Thyroid gland (tissue), 4 donors: ENCODE data around the gene TNFRSF25. TPM values are rescaled to one million over a fixed set of nuclear protein-coding genes. Genes with fewer than 3 reads are reported as not detected.

Experiments
- DNase-seq, 2 donors: peaks; one replicate each; pipeline ENCODE4 v3.0.0-alpha.2; 2019
- H3K27ac ChIP-seq, 3 donors: fragments of 200-600 bp; sonication (generic); 1 replicate in 2 of 3; 2 replicates in 1 of 3; pipeline ENCODE4 v1.5.1; 2016 to 2019; ENCODE audit warnings: mild to moderate bottlenecking in 1 of 3, moderate library complexity in 1 of 3
- H3K27me3 ChIP-seq: fragments of 200-600 bp; sonication (generic); one replicate; pipeline ENCODE4 v1.5.1; 2019
- H3K36me3 ChIP-seq, 2 donors: fragments of 200-600 bp; sonication (generic); one replicate each; pipeline ENCODE4 v1.5.1; 2016 to 2019
- H3K4me1 ChIP-seq, 2 donors: fragments of 200-600 bp; sonication (generic); one replicate each; pipeline ENCODE4 v1.5.1; 2017 to 2019
- H3K4me3 ChIP-seq, 3 donors: fragments of 200-600 bp; sonication (generic); replicated peaks in 1 of 3; 1 replicate in 2 of 3; 2 replicates in 1 of 3; pipeline ENCODE4 v1.5.1; 2016; ENCODE audit warnings: mild to moderate bottlenecking in 1 of 3
- H3K9me3 ChIP-seq: fragments of 200-600 bp; sonication (generic); one replicate; pipeline ENCODE4 v1.5.1; 2017
- POLR2A ChIP-seq, 2 donors: fragments of 450-650 bp; IDR thresholded peaks; one replicate each; pipeline ENCODE4 v1.6.1; 2017; ENCODE audit warnings: antibody characterized with exemption in 2 of 2, mild to moderate bottlenecking in 2 of 2, moderate library complexity in 1 of 2
- WGBS, 2 donors: methylation state at CpG; one replicate each; pipeline ENCODE4 v1.1.5; 2017; 5-methylcytosine and 5-hydroxymethylcytosine counted together
- intact Hi-C: fragments of 100-400 bp; cut with DNase I; formaldehyde crosslinking; loops from one replicate; pipeline ENCODE4 v1.15.1; 2023
- total RNA-seq, 4 donors: library from RNA; depleted of rRNA; stranded (reverse); fragments of >200 nt; gene quantifications; one replicate each; pipeline ENCODE4 v1.2.3, GENCODE V29; 2016
- TF ChIP-seq, protein P1 (sequence below), 6 experiments: fragments of 200-600 bp in 3 of 6; fragments of 450-650 bp in 3 of 6; sonication (generic) in 3 of 6; IDR thresholded peaks; one replicate each; pipeline ENCODE4 v1.5.1; 2016 to 2019; ENCODE audit warnings: antibody characterized with exemption in 6 of 6, mild to moderate bottlenecking in 2 of 6, inconsistent platforms in 1 of 6, moderate library complexity in 1 of 6

TNFRSF25 gene
- total RNA-seq, 4 donors from 2014 or later, result 2.2 to 18.9 (median 10.7) TPM

DNA sequence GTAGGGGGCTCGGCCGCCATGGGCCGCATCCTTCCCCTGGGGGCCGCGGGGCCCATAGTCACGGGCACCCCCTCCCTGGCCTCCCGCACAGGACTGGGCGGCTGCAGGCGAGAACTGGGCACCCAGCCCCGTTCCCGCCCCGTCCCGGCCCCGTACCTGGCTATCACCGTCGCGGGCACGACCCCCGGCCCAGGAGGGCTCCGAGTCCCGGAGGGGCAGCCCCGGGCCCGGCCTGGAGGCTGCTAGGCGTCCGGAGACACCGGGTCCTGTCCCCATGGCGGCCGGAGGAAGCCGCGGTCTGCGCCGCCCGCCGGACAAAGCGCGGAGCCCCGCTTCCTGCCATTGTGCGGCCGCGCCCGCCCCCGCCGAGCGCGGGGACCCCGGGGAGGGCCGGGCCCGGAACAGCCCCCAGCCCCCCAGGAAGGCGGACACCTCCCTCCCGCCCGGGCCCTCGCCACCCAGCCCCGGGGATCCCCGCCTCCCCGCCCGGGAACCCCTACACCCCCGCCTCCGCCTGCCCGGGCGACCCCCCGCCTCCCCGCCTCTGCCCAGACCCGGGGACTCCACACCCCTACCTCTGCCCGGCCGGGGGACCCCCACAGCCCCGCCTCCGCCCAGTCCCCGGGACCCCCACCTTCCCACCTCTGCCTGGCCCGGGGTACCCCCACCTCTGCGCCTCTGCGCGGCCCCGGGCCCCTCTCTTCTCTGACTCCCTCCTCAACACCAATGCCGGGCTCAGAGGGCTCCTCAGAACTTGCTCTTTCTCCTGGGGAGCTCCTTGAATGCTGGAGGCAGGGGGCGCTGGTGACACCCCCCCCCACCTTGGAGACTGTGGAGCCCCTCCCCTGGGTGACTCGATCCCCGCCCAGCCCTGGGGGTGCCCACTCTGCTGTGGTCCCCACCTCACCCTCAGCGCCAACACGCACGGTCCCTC, 19.5 kb upstream of the TNFRSF25 start:
- 0 to 8% methylated on average over 6 to 10 of the region's 80 CpGs for WGBS, 2 donors
- Histone ChIP-seq H3K27ac (peak overlapping the region in 1 of 3 donors; percentile 50), H3K9me3 (no peaks in the 10 kb centered on the region), H3K27me3 (peaks cover 3% of the 10 kb centered on the region), H3K4me1 (peaks cover 5 to 31% of the 10 kb centered on the region in 2 donors), H3K36me3 (no peaks in the 10 kb centered on the region), H3K4me3 (peak overlapping the region in 1 of 3 donors; percentile 27)
- TF ChIP-seq, protein P1, sequence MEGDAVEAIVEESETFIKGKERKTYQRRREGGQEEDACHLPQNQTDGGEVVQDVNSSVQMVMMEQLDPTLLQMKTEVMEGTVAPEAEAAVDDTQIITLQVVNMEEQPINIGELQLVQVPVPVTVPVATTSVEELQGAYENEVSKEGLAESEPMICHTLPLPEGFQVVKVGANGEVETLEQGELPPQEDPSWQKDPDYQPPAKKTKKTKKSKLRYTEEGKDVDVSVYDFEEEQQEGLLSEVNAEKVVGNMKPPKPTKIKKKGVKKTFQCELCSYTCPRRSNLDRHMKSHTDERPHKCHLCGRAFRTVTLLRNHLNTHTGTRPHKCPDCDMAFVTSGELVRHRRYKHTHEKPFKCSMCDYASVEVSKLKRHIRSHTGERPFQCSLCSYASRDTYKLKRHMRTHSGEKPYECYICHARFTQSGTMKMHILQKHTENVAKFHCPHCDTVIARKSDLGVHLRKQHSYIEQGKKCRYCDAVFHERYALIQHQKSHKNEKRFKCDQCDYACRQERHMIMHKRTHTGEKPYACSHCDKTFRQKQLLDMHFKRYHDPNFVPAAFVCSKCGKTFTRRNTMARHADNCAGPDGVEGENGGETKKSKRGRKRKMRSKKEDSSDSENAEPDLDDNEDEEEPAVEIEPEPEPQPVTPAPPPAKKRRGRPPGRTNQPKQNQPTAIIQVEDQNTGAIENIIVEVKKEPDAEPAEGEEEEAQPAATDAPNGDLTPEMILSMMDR (IDR thresholded peaks at IDR 0.05), result no peak
- TF ChIP-seq POLR2A (IDR thresholded peaks at IDR 0.05), result no peak
- no peak for DNase-seq
- intact Hi-C loops, result loop anchor here (5.0 kb wide), 1 partner anchor 162 kb away; no protein-coding TSS in a partner anchor

- intact Hi-C loops, result loop anchor here (5.0 kb wide), 1 partner anchor 163 kb away; no protein-coding TSS in a partner anchor
- TF ChIP-seq POLR2A (IDR thresholded peaks at IDR 0.05), result no peak
- TF ChIP-seq, protein P1 (IDR thresholded peaks at IDR 0.05), result no peak
- WGBS, 2 donors, result 26 to 31% methylated on average over 8 to 13 of the region's 13 CpGs
- Histone ChIP-seq H3K36me3 (no peaks in the 10 kb centered on the region), H3K27ac (peak overlapping the region in 1 of 3 donors; percentile 50), H3K9me3 (no peaks in the 10 kb centered on the region), H3K27me3 (peaks cover 3% of the 10 kb centered on the region), H3K4me1 (peaks cover 0 to 25% of the 10 kb centered on the region in 2 donors), H3K4me3 (peak overlapping the region in 1 of 3 donors; percentile 27)
- DNase-seq, result no peak
Observed at GRCh38 chr1:6484826-6485167, 18.8 kb upstream of the TNFRSF25 start.

DNA sequence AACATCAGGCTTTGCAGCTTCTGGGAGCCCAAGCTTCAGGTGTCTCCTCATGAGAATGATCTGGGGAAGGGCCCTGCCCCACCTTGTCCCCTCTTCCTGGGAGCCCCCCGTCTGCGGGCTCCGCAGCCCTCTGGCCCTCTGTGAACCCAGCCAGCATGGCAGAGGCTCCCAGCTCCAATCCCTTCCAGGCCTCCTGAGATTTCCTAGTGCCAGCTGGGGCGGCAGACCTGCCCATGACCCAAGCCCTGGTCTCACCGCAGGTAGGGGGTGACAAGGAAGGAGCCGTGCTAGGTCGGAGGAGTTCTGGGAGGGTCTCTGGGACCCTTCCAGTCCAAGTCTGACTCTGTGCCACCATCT, 17.8 kb upstream of the TNFRSF25 start:
- Histone ChIP-seq H3K9me3 (no peaks in the 10 kb centered on the region), H3K36me3 (no peaks in the 10 kb centered on the region), H3K4me3 (no peak overlapping the region), H3K27ac (no peak overlapping the region), H3K27me3 (peaks cover 3% of the 10 kb centered on the region), H3K4me1 (peaks cover 0 to 16% of the 10 kb centered on the region in 2 donors)
- no peak for DNase-seq
- TF ChIP-seq, protein P1 (IDR thresholded peaks at IDR 0.05), result no peak
- TF ChIP-seq POLR2A (IDR thresholded peaks at IDR 0.05), result no peak
- intact Hi-C loops, result no loop called here
- WGBS, 2 donors, result 80 to 90% methylated on average over 3 to 4 of the region's 7 CpGs

- intact Hi-C loops, result no loop called here
- TF ChIP-seq POLR2A (IDR thresholded peaks at IDR 0.05), result no peak
- TF ChIP-seq, protein P1 (IDR thresholded peaks at IDR 0.05), result no peak
- H3K27ac ChIP-seq, result no peak overlapping the region
- WGBS, 2 donors, result 62 to 70% methylated on average over 11 to 14 of the region's 14 CpGs
- peak; percentile 49 to 66 for DNase-seq
- no peaks in the 10 kb centered on the region for H3K9me3 ChIP-seq
- no peak overlapping the region for H3K4me3 ChIP-seq
- peaks cover 3% of the 10 kb centered on the region for H3K27me3 ChIP-seq
- H3K4me1 ChIP-seq, result peaks cover 0 to 16% of the 10 kb centered on the region in 2 donors
- H3K36me3 ChIP-seq, result no peaks in the 10 kb centered on the region
Observed at GRCh38 chr1:6483017-6483760, 17.2 kb upstream of the TNFRSF25 start.
